Measurements from ENCODE around the gene DCBLD2. TPM values are rescaled to one million over a fixed set of nuclear protein-coding genes. Genes with fewer than 3 reads are reported as not detected.

DCBLD2 gene
- total and polyA plus RNA-seq, 2 donors (not counting 3 experiments of a cell fraction or from before 2014, with no cell fraction given): 28.7 to 77.3 TPM

DNA sequence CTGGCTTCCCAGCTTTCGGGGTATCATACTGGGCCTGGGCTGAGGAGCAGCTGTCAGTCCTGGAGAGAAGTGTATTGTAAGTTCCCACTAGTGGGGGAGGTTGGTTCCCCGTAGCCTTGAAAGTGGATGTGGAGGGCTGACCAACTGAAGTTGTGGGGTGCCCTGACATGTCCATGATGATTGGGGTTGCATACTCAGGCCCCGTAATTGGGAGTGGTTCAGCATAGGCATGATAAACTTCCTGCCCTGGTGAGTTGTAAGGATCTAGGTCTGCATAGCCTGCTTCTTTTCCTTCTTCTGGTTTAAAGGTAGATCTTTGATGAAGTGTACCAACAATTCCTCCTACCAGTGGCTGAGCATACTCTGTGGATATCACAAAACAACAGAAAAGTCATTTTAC lies 102.0 kb downstream of the DCBLD2 start:
- Histone ChIP-seq H3K9ac (replicated peaks; ENCODE audit: extremely low read depth, insufficient read depth, low read length) (no peak overlapping the region), H3K27me3 (ENCODE audit: control insufficient read depth in 2 of 2, insufficient read depth in 2 of 2, low read length in 2 of 2) (no peaks in the 10 kb centered on the region), H3K4me2 (ENCODE audit: insufficient read depth, low read length) (no peak overlapping the region), H3K4me3 (replicated peaks in 1 of 3; ENCODE audit: insufficient read depth in 1 of 3, low read depth in 1 of 3, low read length in 3 of 3) (no peak overlapping the region), H3K27ac (ENCODE audit: insufficient read depth, low read depth, low read length) (no peak overlapping the region), H2AFZ (ENCODE audit: low read depth, low read length) (no peak overlapping the region), H3K79me2 (ENCODE audit: control insufficient read depth, insufficient read depth, low read length) (no peaks in the 10 kb centered on the region), H3K4me1 (ENCODE audit: control insufficient read depth, extremely low read depth, insufficient read depth, low read length) (no peaks in the 10 kb centered on the region), H3K9me3 (replicated peaks; ENCODE audit: control insufficient read depth, insufficient read depth, low read length) (no peaks in the 10 kb centered on the region), H3K9me1 (replicated peaks; ENCODE audit: control insufficient read depth, extremely low read depth, insufficient read depth, low read length) (no peaks in the 10 kb centered on the region), H3K36me3 (ENCODE audit: control insufficient read depth in 2 of 2, extremely low read depth in 1 of 2, insufficient read depth in 2 of 2, low read length in 2 of 2) (peaks cover 8 to 16% of the 10 kb centered on the region in 2 experiments), H4K20me1 (replicated peaks; ENCODE audit: control insufficient read depth, extremely low read depth, insufficient read depth, low read length) (no peaks in the 10 kb centered on the region)
- dilution Hi-C loops (cut with MboI; ENCODE audit: extremely low pct_ligation_motif_present, low sequenced_read_pairs) (no loop called here), intact Hi-C loops (cut with micrococcal nuclease) (no loop called here)
- ChIA-PET CTCF (interaction anchor here (1.2 to 7.2 kb wide), 2 partner anchors 187 to 197 kb away, joined by 3 to 63 read pairs; no protein-coding TSS in a partner anchor), POLR2A (no interaction called here)
- DNase-seq (ENCODE audit: low read depth, low spot score) (no peak), FAIRE-seq (no peak)
- no TSS peak for BruUV-seq (replicated peaks)
- TF ChIP-seq POLR2A (IDR thresholded peaks at IDR 0.05; ENCODE audit: low read depth, low read length): no peak
- no peak for TF ChIP-seq MYC (IDR thresholded peaks at IDR 0.05; ENCODE audit: low read depth, low read length)
- TF ChIP-seq POLR2AphosphoS5 (IDR thresholded peaks at IDR 0.05; ENCODE audit: insufficient read depth, low read depth, low read length): no peak
- TF ChIP-seq JUN (IDR thresholded peaks at IDR 0.05; ENCODE audit: borderline replicate concordance, insufficient read depth, insufficient read length, low read depth): no peak
- TF ChIP-seq FOS (IDR thresholded peaks at IDR 0.05; ENCODE audit: borderline replicate concordance, insufficient read depth, low read length): no peak
- no peak for TF ChIP-seq GATA2 (IDR thresholded peaks at IDR 0.05; ENCODE audit: insufficient read depth, insufficient read length, low read depth, low read length)
- TF ChIP-seq, protein P1, sequence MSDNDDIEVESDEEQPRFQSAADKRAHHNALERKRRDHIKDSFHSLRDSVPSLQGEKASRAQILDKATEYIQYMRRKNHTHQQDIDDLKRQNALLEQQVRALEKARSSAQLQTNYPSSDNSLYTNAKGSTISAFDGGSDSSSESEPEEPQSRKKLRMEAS (IDR thresholded peaks at IDR 0.05; ENCODE audit: insufficient read depth, insufficient read length): no peak
- TF ChIP-seq, protein P2, sequence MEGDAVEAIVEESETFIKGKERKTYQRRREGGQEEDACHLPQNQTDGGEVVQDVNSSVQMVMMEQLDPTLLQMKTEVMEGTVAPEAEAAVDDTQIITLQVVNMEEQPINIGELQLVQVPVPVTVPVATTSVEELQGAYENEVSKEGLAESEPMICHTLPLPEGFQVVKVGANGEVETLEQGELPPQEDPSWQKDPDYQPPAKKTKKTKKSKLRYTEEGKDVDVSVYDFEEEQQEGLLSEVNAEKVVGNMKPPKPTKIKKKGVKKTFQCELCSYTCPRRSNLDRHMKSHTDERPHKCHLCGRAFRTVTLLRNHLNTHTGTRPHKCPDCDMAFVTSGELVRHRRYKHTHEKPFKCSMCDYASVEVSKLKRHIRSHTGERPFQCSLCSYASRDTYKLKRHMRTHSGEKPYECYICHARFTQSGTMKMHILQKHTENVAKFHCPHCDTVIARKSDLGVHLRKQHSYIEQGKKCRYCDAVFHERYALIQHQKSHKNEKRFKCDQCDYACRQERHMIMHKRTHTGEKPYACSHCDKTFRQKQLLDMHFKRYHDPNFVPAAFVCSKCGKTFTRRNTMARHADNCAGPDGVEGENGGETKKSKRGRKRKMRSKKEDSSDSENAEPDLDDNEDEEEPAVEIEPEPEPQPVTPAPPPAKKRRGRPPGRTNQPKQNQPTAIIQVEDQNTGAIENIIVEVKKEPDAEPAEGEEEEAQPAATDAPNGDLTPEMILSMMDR (IDR thresholded peaks at IDR 0.05; ENCODE audit: extremely low read depth in 1 of 2, insufficient read depth in 1 of 2, low read depth in 1 of 2, low read length in 2 of 2): no peak
- TF ChIP-seq EZH2 (IDR thresholded peaks at IDR 0.05; ENCODE audit: borderline replicate concordance, low read depth, low read length, severe bottlenecking): no peak
